GM19035 (cell line): ENCODE results near the gene CFAP92.

ENCODE experiments used
- ATAC-seq: cut with Tn5 transposase; IDR thresholded peaks from one replicate; pipeline ENCODE4 v1.9.1; 2021; ENCODE audit not compliant: unreplicated experiment

The CFAP92 gene

GRCh38 chr3:129025691-129026435 is 32.0 kb upstream of the CFAP92 start:
- ATAC-seq: no peak

GRCh38 chr3:129025108-129025507 is 31.2 kb upstream of the CFAP92 start:
- no peak for ATAC-seq

- no peak for ATAC-seq
These were observed 30.0 kb upstream of the CFAP92 start for GRCh38 chr3:129023909-129024308.

DNA sequence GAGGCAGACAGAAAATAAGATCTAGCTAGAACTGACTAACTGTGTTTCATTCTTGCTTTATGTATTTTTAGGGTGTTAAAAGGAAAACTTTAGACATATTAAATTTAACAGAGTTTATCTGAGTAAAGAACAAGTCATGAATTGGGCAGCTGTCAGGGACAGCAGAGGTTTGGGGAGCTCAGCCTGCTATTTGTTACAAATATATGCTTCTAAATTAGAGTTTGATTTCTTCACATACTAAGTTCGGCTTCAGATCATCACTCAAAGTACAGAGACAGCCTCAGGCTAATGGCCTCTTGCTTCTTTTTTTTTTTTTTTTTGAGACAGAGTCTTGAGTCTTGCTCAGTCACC is 29.1 kb upstream of the CFAP92 start:
- no peak for ATAC-seq

GRCh38 chr3:129022114-129023007 is 28.5 kb upstream of the CFAP92 start:
- no peak for ATAC-seq

DNA sequence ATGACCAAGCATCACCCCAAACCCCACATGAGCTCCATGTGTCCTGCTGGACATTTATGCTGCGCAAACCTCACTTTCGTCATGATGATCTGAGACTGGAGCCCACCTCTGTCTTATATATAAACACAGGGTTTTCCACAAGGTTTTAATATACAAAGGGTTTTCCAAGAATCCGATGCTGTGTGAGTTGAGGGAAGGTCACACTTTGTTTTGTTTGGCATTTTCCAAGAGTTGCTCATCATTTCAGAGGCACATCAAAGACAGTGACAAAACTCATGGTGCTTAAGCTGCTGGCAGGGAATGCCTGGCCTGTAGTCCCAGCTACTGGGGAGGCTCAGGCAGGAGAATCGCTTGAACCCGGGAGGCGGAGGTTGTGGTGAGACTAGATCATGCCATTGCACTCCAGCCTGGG is 27.3 kb upstream of the CFAP92 start:
- no peak for ATAC-seq

GRCh38 chr3:129020691-129021090 is 26.8 kb upstream of the CFAP92 start:
- no peak for ATAC-seq

DNA sequence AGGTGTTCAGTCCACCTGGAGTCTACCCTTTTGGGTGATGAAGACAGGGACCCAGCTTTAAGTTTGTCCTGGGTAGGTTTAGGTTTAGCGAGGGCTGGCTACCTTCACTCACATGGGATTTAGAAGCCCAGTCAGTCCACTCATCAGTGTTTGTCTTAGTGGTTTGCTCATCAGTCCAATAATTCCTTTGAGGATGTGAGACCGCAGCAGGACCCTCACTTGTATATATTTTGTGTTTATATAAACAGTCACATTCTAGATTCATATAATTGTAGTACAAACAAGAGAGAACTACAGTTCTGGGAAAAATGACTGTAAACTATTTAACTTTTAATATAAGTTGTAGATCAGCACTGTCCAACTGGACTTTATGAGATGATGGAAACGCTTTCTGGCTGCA is 25.4 kb upstream of the CFAP92 start:
- no peak for ATAC-seq

DNA sequence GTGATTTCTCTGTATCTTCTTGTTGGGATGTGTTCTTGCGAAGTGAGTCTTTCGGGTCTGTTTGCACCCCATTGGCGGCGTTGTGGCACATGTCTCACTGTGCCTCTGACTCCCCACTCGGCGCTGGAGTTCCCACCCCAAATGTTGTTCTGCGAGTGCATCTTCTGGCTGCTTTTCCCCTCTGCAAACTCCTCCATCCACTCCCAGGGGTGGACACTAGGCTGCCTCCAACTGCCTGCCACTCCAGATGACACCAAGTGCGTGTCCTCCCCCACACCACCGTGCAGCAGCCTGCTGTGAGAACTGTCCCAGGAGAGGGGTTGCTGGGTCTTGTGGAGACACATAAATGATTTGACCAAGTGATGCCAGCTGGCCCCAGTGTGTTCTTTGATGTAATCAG is 24.9 kb upstream of the CFAP92 start:
- ATAC-seq: no peak

- ATAC-seq: no peak
These were observed 24.4 kb upstream of the CFAP92 start for GRCh38 chr3:129018271-129018670.

- peak; percentile 13 for ATAC-seq
These were observed 23.6 kb upstream of the CFAP92 start for GRCh38 chr3:129017484-129017899.

- peak; percentile 90 for ATAC-seq
These were observed 23.0 kb upstream of the CFAP92 start for GRCh38 chr3:129016720-129017483.

DNA sequence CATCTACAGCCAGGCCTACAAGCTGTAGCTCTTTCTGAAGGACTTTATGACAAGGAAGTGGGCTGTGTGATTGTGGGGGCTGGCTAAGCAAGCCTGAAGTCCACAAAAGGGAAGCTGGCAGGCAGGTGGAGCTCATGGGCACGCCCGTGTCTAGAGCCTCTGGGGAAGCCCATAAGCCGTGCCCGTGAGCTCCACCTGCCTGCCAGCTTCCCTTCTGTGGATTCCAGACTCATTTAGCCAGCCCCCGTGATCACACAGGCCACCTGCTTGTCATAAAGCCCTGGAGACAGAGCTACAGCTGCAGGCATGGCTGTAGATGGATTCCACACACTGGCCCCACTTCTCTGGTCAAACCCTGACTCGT is 22.5 kb upstream of the CFAP92 start:
- ATAC-seq: no peak

DNA sequence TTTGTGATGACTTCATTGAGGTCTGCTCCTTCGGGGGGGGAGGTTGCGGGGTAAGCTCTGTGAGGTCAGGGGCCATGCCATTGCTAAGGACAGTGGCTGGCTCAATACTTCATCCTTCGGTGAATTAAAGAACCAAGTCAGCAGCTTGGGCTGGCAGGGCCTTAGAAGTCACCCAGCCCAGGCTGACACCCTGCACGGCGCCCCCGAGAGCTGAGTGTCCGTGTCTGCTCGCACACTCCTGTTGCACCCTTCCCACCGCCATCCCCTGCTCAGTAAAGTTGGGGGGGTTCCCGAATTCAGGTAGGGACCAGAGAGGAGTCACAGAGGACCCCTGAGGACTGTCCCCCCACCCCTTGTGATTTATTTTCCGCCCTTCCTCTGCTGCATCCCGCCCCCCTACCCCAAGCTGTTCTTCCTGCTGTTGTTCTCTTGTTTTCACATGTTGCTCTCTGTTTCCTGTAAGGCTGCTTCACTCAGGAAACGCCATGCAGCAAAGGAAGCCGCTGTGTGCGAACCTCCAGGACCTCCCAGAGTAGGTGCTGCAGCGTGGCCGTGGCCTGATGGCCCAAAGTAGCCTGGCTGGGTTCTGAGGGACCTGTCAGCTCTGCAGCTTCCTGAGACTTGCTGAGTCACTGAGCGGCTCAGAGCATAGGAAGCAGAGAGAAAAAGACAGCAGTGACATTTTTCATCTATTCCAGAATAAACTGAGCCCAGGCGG is 21.7 kb upstream of the CFAP92 start:
- no peak for ATAC-seq

GRCh38 chr3:129014793-129015345 is 21.0 kb upstream of the CFAP92 start:
- no peak for ATAC-seq

DNA sequence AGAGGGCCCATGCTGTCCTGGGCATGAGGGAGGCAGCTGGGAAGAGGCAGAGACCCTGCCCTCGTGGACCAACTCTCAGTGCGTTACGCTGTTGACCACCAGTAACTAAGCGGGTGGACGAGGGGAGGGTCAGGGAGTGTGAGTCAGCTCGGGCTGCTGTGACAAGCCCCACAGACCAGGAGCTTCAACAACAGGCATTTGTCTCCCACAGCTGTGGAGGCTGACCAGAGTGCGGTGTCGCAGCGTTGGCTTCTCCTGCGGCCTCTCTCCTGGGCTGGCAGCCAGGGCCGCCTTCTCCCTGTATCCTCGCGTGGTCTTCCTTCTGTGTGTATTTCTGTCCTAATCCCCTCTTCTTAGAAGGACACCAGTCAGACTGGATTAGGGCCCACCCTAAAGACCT is 20.3 kb upstream of the CFAP92 start:
- no peak for ATAC-seq

DNA sequence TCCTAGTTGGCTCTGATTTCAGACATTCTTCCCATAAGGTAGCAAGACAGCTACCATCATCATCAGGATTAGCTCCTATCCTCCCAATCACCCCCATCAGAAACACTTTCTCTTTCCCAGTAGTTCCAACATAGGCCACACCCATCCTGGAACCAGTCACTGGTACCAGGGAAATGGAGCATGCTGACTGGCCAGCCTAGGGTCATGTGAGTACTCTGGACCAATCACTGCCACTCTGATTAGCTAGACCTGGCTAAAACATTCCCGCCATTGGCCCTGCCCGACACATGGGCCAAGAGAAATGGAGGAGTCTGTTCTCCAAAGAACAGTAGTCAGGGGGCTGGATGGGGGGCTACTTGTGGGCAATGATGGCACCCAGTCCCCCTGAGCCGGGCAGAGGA is 19.6 kb upstream of the CFAP92 start:
- ATAC-seq: no peak

DNA sequence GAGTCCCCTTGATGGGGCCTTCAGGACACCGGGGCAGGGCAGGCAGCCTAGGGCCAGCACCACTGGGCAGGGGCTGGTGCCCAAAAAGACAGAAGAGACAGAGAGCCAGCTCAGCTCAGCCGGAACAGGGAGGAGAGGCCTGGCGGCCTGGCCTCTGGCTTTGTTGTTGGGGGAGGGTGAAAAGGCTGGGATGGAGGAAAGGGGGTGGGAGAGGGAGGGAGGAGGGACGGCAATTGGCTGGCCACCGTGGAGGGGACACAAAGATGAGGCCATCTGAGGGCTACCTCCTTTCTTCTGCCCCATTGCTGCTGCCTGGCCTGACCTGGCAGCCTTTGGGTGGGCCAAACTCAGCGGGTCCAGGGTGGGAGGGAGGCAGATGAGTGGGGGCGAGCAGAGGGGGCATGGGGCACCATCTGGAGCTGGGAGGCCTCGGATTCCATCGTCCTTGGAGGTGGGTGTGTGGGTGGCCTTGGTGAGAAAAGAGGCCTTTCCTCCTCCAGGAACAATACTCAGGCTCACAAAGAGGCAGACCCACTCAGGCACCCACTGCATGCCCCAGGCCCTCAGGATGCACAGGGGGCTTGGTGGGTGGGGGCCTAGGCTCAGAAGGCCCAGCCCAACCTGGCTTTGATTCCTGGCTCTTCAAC is 16.6 kb upstream of the CFAP92 start:
- no peak for ATAC-seq

DNA sequence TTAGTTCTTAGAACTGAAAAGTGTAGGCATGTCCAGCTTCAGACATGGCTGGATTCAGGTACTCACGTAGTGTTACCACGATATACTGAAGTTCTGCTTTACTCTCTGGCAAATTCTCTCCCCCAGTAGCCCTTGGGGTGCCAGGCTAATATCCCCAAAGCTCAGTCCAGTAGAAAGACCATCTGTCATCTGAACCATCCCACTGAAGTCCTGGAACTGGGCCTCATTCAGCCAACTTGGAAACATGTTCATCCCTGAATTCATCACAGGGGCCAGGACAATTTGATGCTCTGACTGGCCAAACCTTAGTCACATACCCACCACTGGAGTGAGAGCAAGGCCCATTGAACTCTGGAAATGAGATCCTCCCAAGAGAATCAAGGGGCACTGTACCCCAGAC is 15.4 kb upstream of the CFAP92 start:
- ATAC-seq: no peak

DNA sequence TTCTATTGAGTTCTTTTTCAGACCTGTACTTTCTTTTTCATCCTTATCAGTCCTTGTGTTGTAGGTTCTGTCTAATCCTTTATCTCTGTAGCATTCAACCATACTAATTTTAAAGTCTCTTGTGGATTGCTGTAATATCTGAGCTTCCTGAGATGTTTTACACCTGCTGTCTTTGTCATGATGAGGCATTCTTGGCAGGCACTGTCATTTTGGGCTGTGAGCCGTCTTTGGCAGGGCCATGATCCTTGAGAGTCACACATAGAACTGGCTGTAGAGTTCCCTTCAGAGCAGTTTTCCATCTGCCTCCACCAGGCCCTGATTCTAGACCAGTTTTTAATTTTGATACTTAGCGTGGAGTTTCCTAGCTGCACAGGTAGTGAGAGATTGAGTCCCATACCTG is 13.9 kb upstream of the CFAP92 start:
- ATAC-seq: no peak
